Astrocyte (in vitro differentiated cells and primary cell): ENCODE measurements around the gene GRIK1.

Experiments used
- EZH2 ChIP-seq: IDR thresholded peaks from 2 replicates; pipeline ENCODE4 v1.6.1; 2012; ENCODE audit warnings: mild to moderate bottlenecking, low read length, inconsistent platforms; ENCODE audit not compliant: insufficient read depth
- TF ChIP-seq, protein P1 (sequence below): IDR thresholded peaks from 2 replicates; pipeline ENCODE4 v1.5.1; 2011; ENCODE audit warnings: low read depth, mild to moderate bottlenecking, inconsistent platforms, low read length, moderate library complexity; ENCODE audit not compliant: insufficient read depth

DNA sequence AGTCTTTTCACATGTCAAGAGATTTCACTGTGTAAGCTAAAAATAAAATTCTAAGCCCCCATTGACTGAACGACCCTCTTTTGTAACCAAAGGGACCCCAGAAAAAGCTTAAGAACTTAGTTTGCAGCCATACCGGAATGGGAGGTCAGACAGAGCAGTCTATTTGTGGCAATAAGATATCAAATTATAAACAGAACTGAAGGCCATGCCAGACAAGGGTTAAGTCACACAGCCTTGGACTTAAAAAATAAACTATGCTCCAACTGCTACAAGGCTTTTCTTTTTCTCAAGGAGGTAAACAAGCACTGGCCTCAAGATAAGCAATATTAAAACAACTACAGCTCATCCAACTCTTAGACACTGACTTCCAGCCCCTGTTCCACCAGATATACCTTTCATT, 384.2 kb downstream of the GRIK1 start:
- TF ChIP-seq, protein P1, sequence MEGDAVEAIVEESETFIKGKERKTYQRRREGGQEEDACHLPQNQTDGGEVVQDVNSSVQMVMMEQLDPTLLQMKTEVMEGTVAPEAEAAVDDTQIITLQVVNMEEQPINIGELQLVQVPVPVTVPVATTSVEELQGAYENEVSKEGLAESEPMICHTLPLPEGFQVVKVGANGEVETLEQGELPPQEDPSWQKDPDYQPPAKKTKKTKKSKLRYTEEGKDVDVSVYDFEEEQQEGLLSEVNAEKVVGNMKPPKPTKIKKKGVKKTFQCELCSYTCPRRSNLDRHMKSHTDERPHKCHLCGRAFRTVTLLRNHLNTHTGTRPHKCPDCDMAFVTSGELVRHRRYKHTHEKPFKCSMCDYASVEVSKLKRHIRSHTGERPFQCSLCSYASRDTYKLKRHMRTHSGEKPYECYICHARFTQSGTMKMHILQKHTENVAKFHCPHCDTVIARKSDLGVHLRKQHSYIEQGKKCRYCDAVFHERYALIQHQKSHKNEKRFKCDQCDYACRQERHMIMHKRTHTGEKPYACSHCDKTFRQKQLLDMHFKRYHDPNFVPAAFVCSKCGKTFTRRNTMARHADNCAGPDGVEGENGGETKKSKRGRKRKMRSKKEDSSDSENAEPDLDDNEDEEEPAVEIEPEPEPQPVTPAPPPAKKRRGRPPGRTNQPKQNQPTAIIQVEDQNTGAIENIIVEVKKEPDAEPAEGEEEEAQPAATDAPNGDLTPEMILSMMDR: no peak
- no peak for TF ChIP-seq EZH2
